K562 (cell line): ENCODE data around the gene MYO3A. TPM values are rescaled to one million over a fixed set of nuclear protein-coding genes. Genes with fewer than 3 reads are reported as not detected.

Experiments
- ATAC-seq: fragments of 200-7000 bp; cut with Tn5 transposase; 3 replicates; pipeline ENCODE4 v1.9.1; 2020; ENCODE audit warnings: moderate library complexity
- BruUV-seq: library from RNA; stranded (reverse); fragments of 400-500 nt; replicated peaks from 2 replicates; lab custom pipeline; 2021; lab: Mats Ljungman, UMichigan
- CTCF ChIA-PET: fragments of 300-600 bp; formaldehyde crosslinking; extraction: SDS; loops from one replicate; lab custom pipeline; 2021; ENCODE audit warnings: low intra/inter-chr PET ratio; lab: Yijun Ruan, JAX
- POLR2A ChIA-PET: fragments of 300-600, 350-650 bp; sonication (Branson Sonifier 250); formaldehyde crosslinking; extraction: SDS; loops from one replicate; lab custom pipeline; 2021; ENCODE audit warnings: antibody characterized with exemption, inconsistent platforms; lab: Yijun Ruan, JAX
- DNase-seq, 4 experiments: peaks; one replicate each; pipeline versions ENCODE4 v3.0.0 to v3.0.0-alpha.2; 2011 to 2018; ENCODE audit warnings: low spot score in 3 of 4, mixed read lengths in 3 of 4; ENCODE audit errors: extremely low read depth in 1 of 4
- FAIRE-seq: peaks from 2 replicates; lab custom pipeline; 2011; peaks lifted over from hg19 to GRCh38; lab: Jason Lieb, UNC
- H2AFZ ChIP-seq: 2 replicates; pipeline ENCODE4 v1.6.0; 2011; ENCODE audit warnings: low read depth, low read length, control low read depth, inconsistent platforms
- H3K27ac ChIP-seq: fragments of 200-600 bp; 3 replicates; pipeline ENCODE4 v1.8.0; 2011; ENCODE audit warnings: low read depth, mild to moderate bottlenecking, control low read depth, inconsistent platforms, low read length, moderate library complexity, mixed read lengths; ENCODE audit errors: extremely low read depth
- H3K27me3 ChIP-seq, 2 experiments: fragments of 300-600 bp in 1 of 2; 2 replicates in 1 of 2; 3 replicates in 1 of 2; pipeline versions ENCODE4 v1.6.0 to v1.8.0; 2011; ENCODE audit warnings: inconsistent platforms in 2 of 2, low read length in 2 of 2, mild to moderate bottlenecking in 1 of 2, mixed read lengths in 1 of 2, moderate library complexity in 1 of 2; ENCODE audit not compliant: control insufficient read depth in 2 of 2, insufficient read depth in 2 of 2
- H3K36me3 ChIP-seq: fragments of 300-600 bp; 3 replicates; pipeline ENCODE4 v1.8.0; 2011; ENCODE audit warnings: mild to moderate bottlenecking, low read length, inconsistent platforms; ENCODE audit not compliant: control insufficient read depth, insufficient read depth
- H3K4me1 ChIP-seq, 2 experiments: fragments of 200-600 bp in 1 of 2; replicated peaks in 1 of 2; 2 replicates in 1 of 2; 3 replicates in 1 of 2; pipeline versions ENCODE4 v1.5.1 to v1.8.0; 2011; ENCODE audit warnings: inconsistent platforms in 2 of 2, low read length in 2 of 2, mild to moderate bottlenecking in 1 of 2, mixed read lengths in 1 of 2, moderate library complexity in 1 of 2; ENCODE audit not compliant: control insufficient read depth in 2 of 2, insufficient read depth in 2 of 2
- H3K4me2 ChIP-seq: 2 replicates; pipeline ENCODE4 v1.6.1; 2011; ENCODE audit warnings: low read length, control low read depth, inconsistent platforms, mixed read lengths; ENCODE audit not compliant: insufficient read depth
- H3K4me3 ChIP-seq: fragments of 200-600 bp; sonication (generic), shearing (Covaris generic); 2 replicates; pipeline ENCODE4 v1.5.1; 2016; ENCODE audit warnings: control low read depth, inconsistent platforms
- H3K79me2 ChIP-seq: fragments of 200-600 bp; 3 replicates; pipeline ENCODE4 v1.8.0; 2011; ENCODE audit warnings: low read length, inconsistent platforms; ENCODE audit not compliant: control insufficient read depth, insufficient read depth
- H3K9ac ChIP-seq, 2 experiments: 2 replicates each; pipeline versions ENCODE4 v1.6.0 to v1.6.1; 2011; ENCODE audit warnings: low read depth in 2 of 2, low read length in 2 of 2, control low read depth in 1 of 2, inconsistent platforms in 1 of 2, mild to moderate bottlenecking in 1 of 2, mixed read lengths in 1 of 2; ENCODE audit not compliant: insufficient read depth in 1 of 2
- H3K9me1 ChIP-seq: one replicate; pipeline ENCODE4 v1.6.0; 2011; ENCODE audit warnings: inconsistent platforms, mild to moderate bottlenecking, low read length, moderate library complexity; ENCODE audit not compliant: control insufficient read depth, insufficient read depth
- H3K9me3 ChIP-seq: replicated peaks from 2 replicates; pipeline ENCODE4 v1.5.1; 2011; ENCODE audit warnings: low read depth, low read length, inconsistent platforms; ENCODE audit not compliant: control insufficient read depth, insufficient read depth
- H4K20me1 ChIP-seq: replicated peaks from 2 replicates; pipeline ENCODE4 v1.6.1; 2011; ENCODE audit warnings: low read length, inconsistent platforms, mixed read lengths; ENCODE audit not compliant: control insufficient read depth, insufficient read depth
- ETS1 ChIP-seq: conservative IDR thresholded peaks from 2 replicates; pipeline ENCODE4 v1.6.1; 2011; ENCODE audit warnings: low read depth, mild to moderate bottlenecking, low read length; ENCODE audit not compliant: control insufficient read depth
- HNRNPL ChIP-seq: fragments of 200-400 bp; formaldehyde crosslinking; IDR thresholded peaks from 2 replicates; pipeline ENCODE4 v1.6.1; 2017; ENCODE audit warnings: low read depth, mild to moderate bottlenecking, low read length
- MECOM ChIP-seq: fragments of 250-450 bp; sonication (Bioruptor Pico); IDR thresholded peaks from 2 replicates; pipeline ENCODE4 v1.8.0; 2022; ENCODE audit warnings: inconsistent platforms
- MTA1 ChIP-seq: fragments of 450-650 bp; IDR thresholded peaks from 2 replicates; pipeline ENCODE4 v1.6.1; 2017; ENCODE audit warnings: borderline replicate concordance
- MYNN ChIP-seq, 2 experiments: sonication (generic); formaldehyde crosslinking in 1 of 2; IDR thresholded peaks; 2 replicates each; pipeline versions ENCODE4 v1.5.0 to v1.6.1; 2016 to 2020; ENCODE audit warnings: antibody characterized with exemption in 1 of 2, missing genetic modification reagents in 1 of 2
- WGBS: fragments of 100-300 bp; shearing (Covaris generic); methylation state at CpG from one replicate; pipeline ENCODE4 v1.1.6; 2016; ENCODE audit warnings: low coverage, mixed read lengths; ENCODE audit not compliant: insufficient coverage; ENCODE audit errors: missing lambda C conversion rate; 5-methylcytosine and 5-hydroxymethylcytosine counted together
- in situ Hi-C: fragments of 300-500 bp; cut with MboI; formaldehyde crosslinking; loops from 4 replicates; pipeline ENCODE4 v1.15.0; 2018; ENCODE audit warnings: inconsistent platforms, mixed read lengths
- intact Hi-C: fragments of 100-400 bp; cut with micrococcal nuclease; formaldehyde crosslinking; loops from 2 replicates; pipeline ENCODE4 v1.14.2; 2022
- polyA plus RNA-seq, 8 experiments: library from polyadenylated mRNA; depleted of rRNA in 4 of 8; stranded (reverse) in 5 of 8; unstranded in 3 of 8; fragments of >200 nt; fragmentation: Nextera tagmentation in 2 of 8; fragmentation: Illumina TruSeq in 1 of 8; extraction: Ambion mirVana in 2 of 8; extraction: Trizol in 1 of 8; gene quantifications; 2 replicates each; pipeline versions ENCODE4 v1.2.1 to v1.2.3, GENCODE V29; 2011 to 2014; ENCODE audit warnings: inconsistent platforms in 1 of 8, missing spikeins in 1 of 8
- total RNA-seq, 7 experiments: library from RNA; depleted of rRNA in 6 of 7; stranded (reverse); fragments of >200 nt in 6 of 7; fragmentation: Illumina TruSeq in 2 of 7; extraction: Trizol in 2 of 7; gene quantifications; 2 replicates each; pipeline versions ENCODE4 v1.2.1 to v1.2.3, GENCODE V29; 2011 to 2021; ENCODE audit warnings: low replicate concordance in 1 of 7
- TF ChIP-seq, protein P1 (sequence below): fragments of 250-450 bp; sonication (Bioruptor Pico); IDR thresholded peaks from 2 replicates; pipeline ENCODE4 v1.4.0; 2020
- TF ChIP-seq, protein P2 (sequence below), 2 experiments: fragments of 450-650 bp; IDR thresholded peaks; 2 replicates each; pipeline ENCODE4 v1.6.1; 2016; ENCODE audit warnings: mild to moderate bottlenecking in 2 of 2, borderline replicate concordance in 1 of 2, low read depth in 1 of 2, moderate library complexity in 1 of 2

The MYO3A gene
- total and polyA plus RNA-seq, 9 of the 15 experiments (the other 6 are each of a cell fraction or from before 2014, with no cell fraction given) = not detected

DNA sequence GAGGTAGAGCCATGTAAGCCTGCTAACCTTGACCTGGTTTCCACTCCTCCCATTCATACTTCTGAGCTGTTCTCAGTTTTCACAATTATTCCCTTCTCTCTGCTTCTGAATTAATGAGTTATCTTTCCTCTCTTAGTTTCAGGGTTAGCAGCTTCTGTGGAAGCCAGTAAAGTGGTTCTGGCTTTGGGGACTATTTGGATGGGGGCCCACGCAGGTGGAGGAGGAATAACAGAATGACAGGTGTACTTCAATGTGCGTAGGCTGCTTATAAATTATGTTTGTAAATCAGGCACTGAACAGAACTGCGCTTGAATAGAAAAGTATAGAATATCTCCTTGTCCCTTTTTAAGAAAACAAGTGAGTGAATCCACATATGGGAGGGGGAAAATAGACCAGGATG, 153.6 kb downstream of the MYO3A start:
- BruUV-seq = no TSS peak
- H4K20me1 ChIP-seq = no peaks in the 10 kb centered on the region
- ChIA-PET POLR2A (no interaction called here), CTCF (no interaction called here)
- H3K4me3 ChIP-seq = no peak overlapping the region
- H3K27me3 ChIP-seq = no peaks in the 10 kb centered on the region
- no peaks in the 10 kb centered on the region for H3K9me1 ChIP-seq
- H3K36me3 ChIP-seq = no peaks in the 10 kb centered on the region
- H3K9me3 ChIP-seq = no peaks in the 10 kb centered on the region
- FAIRE-seq (no peak), DNase-seq (no peak), ATAC-seq (no peak)
- H3K9ac ChIP-seq = no peak overlapping the region
- no peaks in the 10 kb centered on the region for H3K79me2 ChIP-seq
- H3K4me1 ChIP-seq = no peaks in the 10 kb centered on the region
- 3% methylated on average over 3 of the region's 3 CpGs for WGBS
- in situ Hi-C loops (no loop called here), intact Hi-C loops (no loop called here)
- H3K27ac ChIP-seq = no peak overlapping the region
- H3K4me2 ChIP-seq = no peak overlapping the region
- no peak overlapping the region for H2AFZ ChIP-seq
- TF ChIP-seq MECOM (CRISPR knock-in tag) (no peak), ETS1 (no peak), MYNN (IDR thresholded peaks at IDR 0.05) (no peak), MYNN (CRISPR knock-in tag; IDR thresholded peaks at IDR 0.05) (no peak), MTA1 (no peak), HNRNPL (no peak)
- TF ChIP-seq, protein P1, sequence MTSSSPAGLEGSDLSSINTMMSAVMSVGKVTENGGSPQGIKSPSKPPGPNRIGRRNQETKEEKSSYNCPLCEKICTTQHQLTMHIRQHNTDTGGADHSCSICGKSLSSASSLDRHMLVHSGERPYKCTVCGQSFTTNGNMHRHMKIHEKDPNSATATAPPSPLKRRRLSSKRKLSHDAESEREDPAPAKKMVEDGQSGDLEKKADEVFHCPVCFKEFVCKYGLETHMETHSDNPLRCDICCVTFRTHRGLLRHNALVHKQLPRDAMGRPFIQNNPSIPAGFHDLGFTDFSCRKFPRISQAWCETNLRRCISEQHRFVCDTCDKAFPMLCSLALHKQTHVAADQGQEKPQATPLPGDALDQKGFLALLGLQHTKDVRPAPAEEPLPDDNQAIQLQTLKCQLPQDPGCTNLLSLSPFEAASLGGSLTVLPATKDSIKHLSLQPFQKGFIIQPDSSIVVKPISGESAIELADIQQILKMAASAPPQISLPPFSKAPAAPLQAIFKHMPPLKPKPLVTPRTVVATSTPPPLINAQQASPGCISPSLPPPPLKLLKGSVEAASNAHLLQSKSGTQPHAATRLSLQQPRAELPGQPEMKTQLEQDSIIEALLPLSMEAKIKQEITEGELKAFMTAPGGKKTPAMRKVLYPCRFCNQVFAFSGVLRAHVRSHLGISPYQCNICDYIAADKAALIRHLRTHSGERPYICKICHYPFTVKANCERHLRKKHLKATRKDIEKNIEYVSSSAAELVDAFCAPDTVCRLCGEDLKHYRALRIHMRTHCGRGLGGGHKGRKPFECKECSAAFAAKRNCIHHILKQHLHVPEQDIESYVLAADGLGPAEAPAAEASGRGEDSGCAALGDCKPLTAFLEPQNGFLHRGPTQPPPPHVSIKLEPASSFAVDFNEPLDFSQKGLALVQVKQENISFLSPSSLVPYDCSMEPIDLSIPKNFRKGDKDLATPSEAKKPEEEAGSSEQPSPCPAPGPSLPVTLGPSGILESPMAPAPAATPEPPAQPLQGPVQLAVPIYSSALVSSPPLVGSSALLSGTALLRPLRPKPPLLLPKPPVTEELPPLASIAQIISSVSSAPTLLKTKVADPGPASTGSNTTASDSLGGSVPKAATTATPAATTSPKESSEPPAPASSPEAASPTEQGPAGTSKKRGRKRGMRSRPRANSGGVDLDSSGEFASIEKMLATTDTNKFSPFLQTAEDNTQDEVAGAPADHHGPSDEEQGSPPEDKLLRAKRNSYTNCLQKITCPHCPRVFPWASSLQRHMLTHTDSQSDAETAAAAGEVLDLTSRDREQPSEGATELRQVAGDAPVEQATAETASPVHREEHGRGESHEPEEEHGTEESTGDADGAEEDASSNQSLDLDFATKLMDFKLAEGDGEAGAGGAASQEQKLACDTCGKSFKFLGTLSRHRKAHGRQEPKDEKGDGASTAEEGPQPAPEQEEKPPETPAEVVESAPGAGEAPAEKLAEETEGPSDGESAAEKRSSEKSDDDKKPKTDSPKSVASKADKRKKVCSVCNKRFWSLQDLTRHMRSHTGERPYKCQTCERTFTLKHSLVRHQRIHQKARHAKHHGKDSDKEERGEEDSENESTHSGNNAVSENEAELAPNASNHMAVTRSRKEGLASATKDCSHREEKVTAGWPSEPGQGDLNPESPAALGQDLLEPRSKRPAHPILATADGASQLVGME (CRISPR knock-in tag) = no peak
- TF ChIP-seq, protein P2, sequence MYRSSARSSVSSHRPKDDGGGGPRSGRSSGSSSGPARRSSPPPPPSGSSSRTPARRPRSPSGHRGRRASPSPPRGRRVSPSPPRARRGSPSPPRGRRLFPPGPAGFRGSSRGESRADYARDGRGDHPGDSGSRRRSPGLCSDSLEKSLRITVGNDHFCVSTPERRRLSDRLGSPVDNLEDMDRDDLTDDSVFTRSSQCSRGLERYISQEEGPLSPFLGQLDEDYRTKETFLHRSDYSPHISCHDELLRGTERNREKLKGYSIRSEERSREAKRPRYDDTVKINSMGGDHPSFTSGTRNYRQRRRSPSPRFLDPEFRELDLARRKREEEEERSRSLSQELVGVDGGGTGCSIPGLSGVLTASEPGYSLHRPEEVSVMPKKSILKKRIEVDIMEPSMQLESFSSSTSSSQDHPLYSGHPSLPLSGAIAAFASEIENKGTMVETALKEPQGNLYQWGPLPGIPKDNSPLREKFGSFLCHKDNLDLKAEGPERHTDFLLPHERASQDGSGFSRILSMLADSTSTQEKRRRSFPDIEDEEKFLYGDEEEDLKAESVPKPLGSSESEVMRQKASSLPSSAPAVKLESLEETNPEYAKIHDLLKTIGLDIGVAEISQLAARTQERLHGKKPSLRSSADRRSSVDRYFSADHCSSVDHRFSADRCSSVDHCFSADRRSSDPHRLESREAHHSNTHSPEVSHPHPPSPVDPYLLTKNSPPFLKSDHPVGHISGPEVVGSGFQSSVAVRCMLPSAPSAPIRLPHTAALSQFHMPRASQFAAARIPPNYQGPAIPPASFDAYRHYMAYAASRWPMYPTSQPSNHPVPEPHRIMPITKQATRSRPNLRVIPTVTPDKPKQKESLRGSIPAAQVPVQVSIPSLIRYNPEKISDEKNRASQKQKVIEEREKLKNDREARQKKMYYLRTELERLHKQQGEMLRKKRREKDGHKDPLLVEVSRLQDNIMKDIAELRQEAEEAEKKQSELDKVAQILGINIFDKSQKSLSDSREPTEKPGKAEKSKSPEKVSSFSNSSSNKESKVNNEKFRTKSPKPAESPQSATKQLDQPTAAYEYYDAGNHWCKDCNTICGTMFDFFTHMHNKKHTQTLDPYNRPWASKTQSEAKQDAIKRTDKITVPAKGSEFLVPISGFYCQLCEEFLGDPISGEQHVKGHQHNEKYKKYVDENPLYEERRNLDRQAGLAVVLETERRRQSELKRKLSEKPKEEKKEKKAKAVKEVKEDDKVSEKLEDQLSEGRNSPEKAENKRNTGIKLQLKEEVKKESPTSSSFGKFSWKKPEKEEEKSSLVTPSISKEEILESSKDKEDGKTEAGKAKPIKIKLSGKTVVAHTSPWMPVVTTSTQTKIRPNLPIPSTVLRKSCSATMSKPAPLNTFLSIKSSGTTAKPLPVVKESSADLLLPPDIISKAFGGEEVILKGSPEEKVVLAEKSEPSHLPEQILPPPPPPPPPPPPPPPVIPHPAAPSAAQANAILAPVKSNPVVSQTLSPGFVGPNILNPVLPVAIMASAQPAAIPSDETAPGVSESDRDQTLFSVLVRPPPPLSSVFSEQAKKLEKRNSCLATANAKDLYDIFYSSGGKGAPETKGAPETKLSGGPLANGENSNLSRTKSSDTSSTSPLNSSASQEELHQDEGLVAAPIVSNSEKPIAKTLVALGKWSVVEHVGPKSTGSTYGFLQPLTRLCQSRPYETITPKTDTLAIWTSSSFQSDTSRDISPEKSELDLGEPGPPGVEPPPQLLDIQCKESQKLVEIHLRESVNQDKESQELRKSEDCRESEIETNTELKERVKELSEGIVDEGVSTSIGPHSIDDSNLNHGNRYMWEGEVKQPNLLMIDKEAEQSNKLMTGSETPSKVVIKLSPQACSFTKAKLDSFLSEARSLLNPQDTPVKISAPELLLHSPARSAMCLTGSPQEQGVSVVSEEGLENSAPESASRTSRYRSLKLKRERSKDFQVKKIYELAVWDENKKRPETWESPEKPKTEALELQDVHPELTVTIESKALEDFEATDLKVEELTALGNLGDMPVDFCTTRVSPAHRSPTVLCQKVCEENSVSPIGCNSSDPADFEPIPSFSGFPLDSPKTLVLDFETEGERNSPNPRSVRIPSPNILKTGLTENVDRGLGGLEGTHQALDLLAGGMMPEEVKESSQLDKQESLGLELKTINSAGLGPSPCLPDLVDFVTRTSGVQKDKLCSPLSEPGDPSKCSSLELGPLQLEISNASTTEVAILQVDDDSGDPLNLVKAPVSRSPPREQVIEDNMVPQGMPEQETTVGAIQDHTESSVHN (IDR thresholded peaks at IDR 0.05; ENCODE audit: borderline replicate concordance in 1 of 2, low read depth in 1 of 2) = no peak
